Hair follicular keratinocyte (primary cell): ENCODE results near the gene TMX1. TPM values are rescaled to one million over a fixed set of nuclear protein-coding genes. Genes with fewer than 3 reads are reported as not detected.

ENCODE experiments used
- total RNA-seq: library from RNA; depleted of rRNA; stranded (reverse); fragments of >200 nt; gene quantifications from 2 replicates; pipeline ENCODE4 v1.2.3, GENCODE V29; 2015

The TMX1 gene
- total RNA-seq, result 35.2 and 45.6 TPM in 2 replicates

GRCh38 chr14:51239813-51240803, at the start of gene TMX1:
Gene TMX1, plus strand, starts transcription at chr14:51240247. Its CDS starts 46 bp downstream, at chr14:51240293.

Other genes starting within 250 kb of the TMX1 start
- 0.16 and 0.30 TPM in 2 replicates for gene TRIM9, start 145.1 kb upstream of the TMX1 start, total RNA-seq